ENCODE results near the gene MAP3K15. TPM values are rescaled to one million over a fixed set of nuclear protein-coding genes. Genes with fewer than 3 reads are reported as not detected.

The MAP3K15 gene, protein sequence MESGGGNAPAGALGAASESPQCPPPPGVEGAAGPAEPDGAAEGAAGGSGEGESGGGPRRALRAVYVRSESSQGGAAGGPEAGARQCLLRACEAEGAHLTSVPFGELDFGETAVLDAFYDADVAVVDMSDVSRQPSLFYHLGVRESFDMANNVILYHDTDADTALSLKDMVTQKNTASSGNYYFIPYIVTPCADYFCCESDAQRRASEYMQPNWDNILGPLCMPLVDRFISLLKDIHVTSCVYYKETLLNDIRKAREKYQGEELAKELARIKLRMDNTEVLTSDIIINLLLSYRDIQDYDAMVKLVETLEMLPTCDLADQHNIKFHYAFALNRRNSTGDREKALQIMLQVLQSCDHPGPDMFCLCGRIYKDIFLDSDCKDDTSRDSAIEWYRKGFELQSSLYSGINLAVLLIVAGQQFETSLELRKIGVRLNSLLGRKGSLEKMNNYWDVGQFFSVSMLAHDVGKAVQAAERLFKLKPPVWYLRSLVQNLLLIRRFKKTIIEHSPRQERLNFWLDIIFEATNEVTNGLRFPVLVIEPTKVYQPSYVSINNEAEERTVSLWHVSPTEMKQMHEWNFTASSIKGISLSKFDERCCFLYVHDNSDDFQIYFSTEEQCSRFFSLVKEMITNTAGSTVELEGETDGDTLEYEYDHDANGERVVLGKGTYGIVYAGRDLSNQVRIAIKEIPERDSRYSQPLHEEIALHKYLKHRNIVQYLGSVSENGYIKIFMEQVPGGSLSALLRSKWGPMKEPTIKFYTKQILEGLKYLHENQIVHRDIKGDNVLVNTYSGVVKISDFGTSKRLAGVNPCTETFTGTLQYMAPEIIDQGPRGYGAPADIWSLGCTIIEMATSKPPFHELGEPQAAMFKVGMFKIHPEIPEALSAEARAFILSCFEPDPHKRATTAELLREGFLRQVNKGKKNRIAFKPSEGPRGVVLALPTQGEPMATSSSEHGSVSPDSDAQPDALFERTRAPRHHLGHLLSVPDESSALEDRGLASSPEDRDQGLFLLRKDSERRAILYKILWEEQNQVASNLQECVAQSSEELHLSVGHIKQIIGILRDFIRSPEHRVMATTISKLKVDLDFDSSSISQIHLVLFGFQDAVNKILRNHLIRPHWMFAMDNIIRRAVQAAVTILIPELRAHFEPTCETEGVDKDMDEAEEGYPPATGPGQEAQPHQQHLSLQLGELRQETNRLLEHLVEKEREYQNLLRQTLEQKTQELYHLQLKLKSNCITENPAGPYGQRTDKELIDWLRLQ (N-terminal part only)
- total RNA-seq (0.33 and 0.48 TPM in 2 replicates), polyA plus RNA-seq (0.21 and 0.48 TPM in 2 replicates)

GRCh38 chrX:19514791-19515614 lies at the start of gene MAP3K15:
MAP3K15 (minus strand) TSS chrX:19515508; CDS start chrX:19515261, 247 bp downstream.
- Histone ChIP-seq H3K27ac (no peak within 1 kb of the TSS), H3K79me2 (no peaks in the 10 kb centered on the region), H3K4me3 (no peak within 1 kb of the TSS), H3K27me3 (peaks cover 5% of the 10 kb centered on the region), H3K9me2 (replicated peaks; ENCODE audit: insufficient read depth) (no peaks in the 10 kb centered on the region), H3K4me1 (ENCODE audit: insufficient read depth) (no peaks in the 10 kb centered on the region), H3K4me2 (peak within 1 kb of the TSS; percentile 83), H4K20me1 (ENCODE audit: insufficient read depth, poor library complexity, severe bottlenecking) (no peaks in the 10 kb centered on the region), H3K36me3 (replicated peaks; ENCODE audit: insufficient read depth, low read depth) (no peaks in the 10 kb centered on the region), H3K9me3 (ENCODE audit: low read depth) (no peaks in the 10 kb centered on the region), H2AFZ (no peak within 1 kb of the TSS)
- 26% methylated on average over 26 of the region's 100 CpGs for WGBS (ENCODE audit: low lambda C conversion rate, missing lambda C conversion rate)
- peak; percentile 39 for DNase-seq (ENCODE audit: low spot score)
- TF ChIP-seq, protein P1, sequence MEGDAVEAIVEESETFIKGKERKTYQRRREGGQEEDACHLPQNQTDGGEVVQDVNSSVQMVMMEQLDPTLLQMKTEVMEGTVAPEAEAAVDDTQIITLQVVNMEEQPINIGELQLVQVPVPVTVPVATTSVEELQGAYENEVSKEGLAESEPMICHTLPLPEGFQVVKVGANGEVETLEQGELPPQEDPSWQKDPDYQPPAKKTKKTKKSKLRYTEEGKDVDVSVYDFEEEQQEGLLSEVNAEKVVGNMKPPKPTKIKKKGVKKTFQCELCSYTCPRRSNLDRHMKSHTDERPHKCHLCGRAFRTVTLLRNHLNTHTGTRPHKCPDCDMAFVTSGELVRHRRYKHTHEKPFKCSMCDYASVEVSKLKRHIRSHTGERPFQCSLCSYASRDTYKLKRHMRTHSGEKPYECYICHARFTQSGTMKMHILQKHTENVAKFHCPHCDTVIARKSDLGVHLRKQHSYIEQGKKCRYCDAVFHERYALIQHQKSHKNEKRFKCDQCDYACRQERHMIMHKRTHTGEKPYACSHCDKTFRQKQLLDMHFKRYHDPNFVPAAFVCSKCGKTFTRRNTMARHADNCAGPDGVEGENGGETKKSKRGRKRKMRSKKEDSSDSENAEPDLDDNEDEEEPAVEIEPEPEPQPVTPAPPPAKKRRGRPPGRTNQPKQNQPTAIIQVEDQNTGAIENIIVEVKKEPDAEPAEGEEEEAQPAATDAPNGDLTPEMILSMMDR (IDR thresholded peaks at IDR 0.05; ENCODE audit: poor library complexity): peak; percentile 25
- TF ChIP-seq EZH2 (IDR thresholded peaks at IDR 0.05; ENCODE audit: borderline replicate concordance) (no peak), EZH2phosphoT487 (IDR thresholded peaks at IDR 0.05; ENCODE audit: low read depth, severe bottlenecking, unreplicated experiment) (no peak)

DNA sequence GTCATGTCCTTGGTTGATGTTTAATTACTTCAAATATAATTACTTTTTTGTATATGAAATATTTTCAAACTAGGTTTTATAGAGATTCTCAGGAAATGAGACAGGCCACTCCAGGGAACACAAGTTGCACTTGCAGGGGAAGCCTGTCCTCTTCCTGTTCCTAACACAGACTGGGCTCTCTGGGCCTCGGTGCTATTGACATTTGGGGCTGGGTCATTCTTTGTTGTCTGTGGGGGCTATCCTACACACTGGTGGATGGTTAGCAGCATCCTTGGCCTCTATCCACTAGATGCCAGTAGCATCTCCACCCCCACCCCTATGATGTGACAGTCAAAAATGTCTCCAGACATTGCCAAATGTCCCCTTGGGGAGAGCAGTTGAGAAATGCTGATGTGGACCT lies 49.3 kb upstream of the MAP3K15 start:
- no peaks in the 10 kb centered on the region for H3K4me1 ChIP-seq (ENCODE audit: insufficient read depth)
- TF ChIP-seq EZH2 (IDR thresholded peaks at IDR 0.05; ENCODE audit: borderline replicate concordance) (no peak), EZH2phosphoT487 (IDR thresholded peaks at IDR 0.05; ENCODE audit: low read depth, severe bottlenecking, unreplicated experiment) (no peak)
- TF ChIP-seq, protein P1 (IDR thresholded peaks at IDR 0.05; ENCODE audit: poor library complexity): no peak
- H3K9me3 ChIP-seq (ENCODE audit: low read depth): no peaks in the 10 kb centered on the region
- H3K27me3 ChIP-seq: no peaks in the 10 kb centered on the region
- H3K27ac ChIP-seq: no peak overlapping the region
- no peak overlapping the region for H3K4me3 ChIP-seq
- H3K4me2 ChIP-seq: no peak overlapping the region
- no peak overlapping the region for H2AFZ ChIP-seq
- H3K36me3 ChIP-seq (replicated peaks; ENCODE audit: insufficient read depth, low read depth): no peaks in the 10 kb centered on the region
- WGBS (ENCODE audit: low lambda C conversion rate, missing lambda C conversion rate): 74% methylated on average over 1 of the region's 1 CpG
- no peaks in the 10 kb centered on the region for H4K20me1 ChIP-seq (ENCODE audit: insufficient read depth, poor library complexity, severe bottlenecking)
- DNase-seq (ENCODE audit: low spot score): no peak
- no peaks in the 10 kb centered on the region for H3K9me2 ChIP-seq (replicated peaks; ENCODE audit: insufficient read depth)
- H3K79me2 ChIP-seq: no peaks in the 10 kb centered on the region

DNA sequence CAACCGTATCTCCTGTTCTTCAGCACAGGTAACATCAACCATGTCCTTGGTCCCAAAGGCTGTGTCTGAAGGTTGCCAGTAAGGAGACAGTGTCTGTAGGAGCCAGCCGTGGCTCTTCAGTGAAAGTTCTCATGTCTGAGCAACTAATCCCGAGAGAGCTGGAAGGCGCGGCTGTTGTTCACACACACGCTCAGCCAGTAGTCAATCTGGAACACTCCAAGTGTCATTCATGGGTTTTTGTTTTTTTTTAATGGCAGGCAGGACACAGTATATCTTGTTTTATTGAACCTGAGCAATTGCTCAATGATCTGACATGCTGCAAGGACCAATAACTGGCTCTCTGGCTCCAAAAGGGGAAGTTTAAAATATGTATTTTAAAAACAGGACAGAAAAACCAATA lies 48.4 kb upstream of the MAP3K15 start:
- no peaks in the 10 kb centered on the region for H3K79me2 ChIP-seq
- H3K9me2 ChIP-seq (replicated peaks; ENCODE audit: insufficient read depth): no peaks in the 10 kb centered on the region
- H3K9me3 ChIP-seq (ENCODE audit: low read depth): no peaks in the 10 kb centered on the region
- no peaks in the 10 kb centered on the region for H3K27me3 ChIP-seq
- no peak overlapping the region for H3K4me3 ChIP-seq
- H4K20me1 ChIP-seq (ENCODE audit: insufficient read depth, poor library complexity, severe bottlenecking): no peaks in the 10 kb centered on the region
- 84% methylated on average over 6 of the region's 6 CpGs for WGBS (ENCODE audit: low lambda C conversion rate, missing lambda C conversion rate)
- H3K4me2 ChIP-seq: no peak overlapping the region
- no peaks in the 10 kb centered on the region for H3K36me3 ChIP-seq (replicated peaks; ENCODE audit: insufficient read depth, low read depth)
- no peaks in the 10 kb centered on the region for H3K4me1 ChIP-seq (ENCODE audit: insufficient read depth)
- TF ChIP-seq EZH2 (IDR thresholded peaks at IDR 0.05; ENCODE audit: borderline replicate concordance) (no peak), EZH2phosphoT487 (IDR thresholded peaks at IDR 0.05; ENCODE audit: low read depth, severe bottlenecking, unreplicated experiment) (no peak)
- TF ChIP-seq, protein P1 (IDR thresholded peaks at IDR 0.05; ENCODE audit: poor library complexity): no peak
- no peak for DNase-seq (ENCODE audit: low spot score)
- H2AFZ ChIP-seq: no peak overlapping the region
- H3K27ac ChIP-seq: no peak overlapping the region
